Trophoblast cell (in vitro differentiated cells and primary cell): Measurements from ENCODE around the gene THSD4.

Source experiments
- DNase-seq, 2 donors: peaks; one replicate each; pipeline ENCODE4 v3.0.0-alpha.2; 2016
- H2AFZ ChIP-seq: 2 replicates; pipeline ENCODE4 v1.6.1; 2013; ENCODE audit warnings: low read length, moderate library complexity, mild to moderate bottlenecking; ENCODE audit not compliant: insufficient read depth, poor library complexity
- H2AK5ac ChIP-seq: 2 replicates; pipeline ENCODE4 v1.6.1; 2013; ENCODE audit warnings: mild to moderate bottlenecking, low read length
- H2BK120ac ChIP-seq: 2 replicates; pipeline ENCODE4 v1.6.1; 2013; ENCODE audit warnings: low read length, mild to moderate bottlenecking, moderate library complexity; ENCODE audit not compliant: insufficient read depth, poor library complexity
- H2BK12ac ChIP-seq: 2 replicates; pipeline ENCODE4 v1.6.1; 2013; ENCODE audit warnings: mild to moderate bottlenecking, low read length, moderate library complexity
- H2BK5ac ChIP-seq: 2 replicates; pipeline ENCODE4 v1.6.1; 2013; ENCODE audit warnings: low read length, low read depth, moderate library complexity, mild to moderate bottlenecking; ENCODE audit not compliant: poor library complexity
- H3K14ac ChIP-seq: 2 replicates; pipeline ENCODE4 v1.6.1; 2013; ENCODE audit warnings: mild to moderate bottlenecking, low read length
- H3K18ac ChIP-seq: 2 replicates; pipeline ENCODE4 v1.6.1; 2013; ENCODE audit warnings: mild to moderate bottlenecking, low read length
- H3K23ac ChIP-seq: 2 replicates; pipeline ENCODE4 v1.6.1; 2013; ENCODE audit warnings: low read length
- H3K27ac ChIP-seq: 2 replicates; pipeline ENCODE4 v1.5.1; 2013; ENCODE audit warnings: low read depth, mild to moderate bottlenecking, inconsistent platforms, low read length, moderate library complexity
- H3K27me3 ChIP-seq: 2 replicates; pipeline ENCODE4 v1.6.1; 2013; ENCODE audit warnings: inconsistent platforms, mild to moderate bottlenecking, low read length, moderate library complexity; ENCODE audit not compliant: insufficient read depth
- H3K36me3 ChIP-seq, 2 experiments: 1 replicate in 1 of 2; 2 replicates in 1 of 2; pipeline ENCODE4 v1.6.1; 2013; ENCODE audit warnings: low read length in 2 of 2, mild to moderate bottlenecking in 2 of 2, moderate library complexity in 1 of 2; ENCODE audit not compliant: insufficient read depth in 2 of 2, control insufficient read depth in 1 of 2
- H3K4ac ChIP-seq: 2 replicates; pipeline ENCODE4 v1.6.1; 2013; ENCODE audit warnings: low read depth, mild to moderate bottlenecking, low read length, moderate library complexity
- H3K4me1 ChIP-seq, 2 experiments: 1 replicate in 1 of 2; 2 replicates in 1 of 2; pipeline ENCODE4 v1.6.1; 2013; ENCODE audit warnings: low read length in 2 of 2, mild to moderate bottlenecking in 2 of 2, moderate library complexity in 1 of 2; ENCODE audit not compliant: insufficient read depth in 2 of 2, control insufficient read depth in 1 of 2
- H3K4me2 ChIP-seq: 2 replicates; pipeline ENCODE4 v1.6.1; 2013; ENCODE audit warnings: inconsistent platforms, mild to moderate bottlenecking, low read length, moderate library complexity
- H3K4me3 ChIP-seq: 2 replicates; pipeline ENCODE4 v1.5.1; 2013; ENCODE audit warnings: mild to moderate bottlenecking, low read depth, low read length, inconsistent platforms
- H3K79me1 ChIP-seq: one replicate; pipeline ENCODE4 v1.6.1; 2013; ENCODE audit warnings: low read length
- H3K79me2 ChIP-seq: 2 replicates; pipeline ENCODE4 v1.6.1; 2013; ENCODE audit warnings: low read length, mild to moderate bottlenecking; ENCODE audit not compliant: control insufficient read depth, insufficient read depth, poor library complexity
- H3K9ac ChIP-seq: 2 replicates; pipeline ENCODE4 v1.6.1; 2013; ENCODE audit warnings: mild to moderate bottlenecking, low read length
- H3K9me3 ChIP-seq: 2 replicates; pipeline ENCODE4 v1.6.1; 2013; ENCODE audit warnings: low read depth, mild to moderate bottlenecking, control low read depth, inconsistent platforms, low read length; ENCODE audit not compliant: insufficient read depth
- H4K12ac ChIP-seq: 2 replicates; pipeline ENCODE4 v1.6.1; 2013; ENCODE audit warnings: low read depth, mild to moderate bottlenecking, low read length, moderate library complexity
- H4K8ac ChIP-seq: 2 replicates; pipeline ENCODE4 v1.6.1; 2013; ENCODE audit warnings: low read depth, mild to moderate bottlenecking, low read length, moderate library complexity
- H4K91ac ChIP-seq: one replicate; pipeline ENCODE4 v1.6.1; 2013; ENCODE audit warnings: low read depth, mild to moderate bottlenecking, low read length, moderate library complexity
- WGBS: extraction: QIAGEN DNeasy Blood & Tissue Kit; methylation state at CpG from one replicate; pipeline ENCODE4 v1.1.7; 2013; ENCODE audit warnings: missing lambda C conversion rate; ENCODE audit not compliant: insufficient read length, insufficient coverage; ENCODE audit errors: extremely low coverage; 5-methylcytosine and 5-hydroxymethylcytosine counted together

THSD4 gene

DNA sequence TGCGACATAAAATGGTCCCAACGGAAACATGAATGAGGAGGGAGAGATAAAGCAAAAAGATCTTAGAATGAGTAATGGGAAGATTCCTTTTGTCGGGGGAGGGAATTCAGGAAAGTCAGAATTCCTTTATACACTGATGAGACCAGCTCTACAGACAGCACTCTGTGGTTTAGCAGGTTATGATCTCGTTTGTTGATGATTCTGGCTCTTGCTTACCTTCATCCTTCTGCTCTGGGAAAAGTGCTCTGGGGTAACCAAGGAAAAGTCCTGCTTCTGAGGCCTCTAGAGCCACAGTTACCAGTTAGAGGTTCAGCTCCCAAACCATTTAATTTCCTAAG lies 544.4 kb downstream of the THSD4 start:
- no peak overlapping the region for H3K18ac ChIP-seq
- no peaks in the 10 kb centered on the region for H3K9me3 ChIP-seq
- H3K14ac ChIP-seq: no peak overlapping the region
- no peaks in the 10 kb centered on the region for H3K79me2 ChIP-seq
- H2BK12ac ChIP-seq: no peak overlapping the region
- no peak overlapping the region for H2AK5ac ChIP-seq
- no CpG with 5 or more reads among the region's 4 CpGs for WGBS
- no peak overlapping the region for H2BK120ac ChIP-seq
- no peak overlapping the region for H2AFZ ChIP-seq
- no peak overlapping the region for H2BK5ac ChIP-seq
- H3K4me1 ChIP-seq: peaks cover 0 to 2% of the 10 kb centered on the region in 2 experiments
- no peak overlapping the region for H3K23ac ChIP-seq
- H3K79me1 ChIP-seq: no peaks in the 10 kb centered on the region
- no peak overlapping the region for H4K91ac ChIP-seq
- no peak overlapping the region for H3K27ac ChIP-seq
- H4K12ac ChIP-seq: no peak overlapping the region
- H3K36me3 ChIP-seq: no peaks in the 10 kb centered on the region
- H3K4ac ChIP-seq: no peak overlapping the region
- H4K8ac ChIP-seq: no peak overlapping the region
- H3K4me3 ChIP-seq: no peak overlapping the region
- DNase-seq: no peak
- no peak overlapping the region for H3K9ac ChIP-seq
- no peak overlapping the region for H3K4me2 ChIP-seq
- no peaks in the 10 kb centered on the region for H3K27me3 ChIP-seq

DNA sequence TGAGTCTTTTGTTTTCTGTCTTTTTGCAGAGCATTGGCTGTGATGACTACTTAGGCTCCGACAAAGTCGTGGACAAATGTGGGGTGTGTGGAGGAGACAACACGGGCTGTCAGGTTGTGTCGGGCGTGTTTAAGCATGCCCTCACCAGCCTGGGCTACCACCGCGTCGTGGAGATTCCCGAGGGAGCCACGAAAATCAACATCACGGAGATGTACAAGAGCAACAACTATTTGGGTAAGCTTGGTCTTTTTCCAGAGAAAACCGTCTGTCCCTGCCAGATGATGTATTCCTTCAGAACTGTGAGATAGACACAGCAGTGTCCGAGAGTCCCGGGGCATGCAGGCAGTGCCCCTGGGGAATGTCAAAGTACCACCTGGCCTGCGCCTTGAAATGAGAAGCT lies 545.2 kb downstream of the THSD4 start:
- H2AK5ac ChIP-seq: no peak overlapping the region
- no peak overlapping the region for H3K23ac ChIP-seq
- H3K27me3 ChIP-seq: no peaks in the 10 kb centered on the region
- no peak overlapping the region for H3K14ac ChIP-seq
- no peak overlapping the region for H4K8ac ChIP-seq
- no peak overlapping the region for H2BK5ac ChIP-seq
- H3K79me1 ChIP-seq: no peaks in the 10 kb centered on the region
- no peaks in the 10 kb centered on the region for H3K79me2 ChIP-seq
- DNase-seq: no peak
- no peak overlapping the region for H3K4me3 ChIP-seq
- no peak overlapping the region for H3K27ac ChIP-seq
- no peak overlapping the region for H3K4me2 ChIP-seq
- H4K12ac ChIP-seq: no peak overlapping the region
- H3K4ac ChIP-seq: no peak overlapping the region
- whole genome bisulfite sequencing: no CpG with 5 or more reads among the region's 15 CpGs
- no peak overlapping the region for H2BK120ac ChIP-seq
- no peaks in the 10 kb centered on the region for H3K36me3 ChIP-seq
- no peak overlapping the region for H4K91ac ChIP-seq
- no peak overlapping the region for H2AFZ ChIP-seq
- H3K9ac ChIP-seq: no peak overlapping the region
- H3K4me1 ChIP-seq: peaks cover 0 to 2% of the 10 kb centered on the region in 2 experiments
- no peak overlapping the region for H2BK12ac ChIP-seq
- H3K9me3 ChIP-seq: no peaks in the 10 kb centered on the region
- no peak overlapping the region for H3K18ac ChIP-seq

DNA sequence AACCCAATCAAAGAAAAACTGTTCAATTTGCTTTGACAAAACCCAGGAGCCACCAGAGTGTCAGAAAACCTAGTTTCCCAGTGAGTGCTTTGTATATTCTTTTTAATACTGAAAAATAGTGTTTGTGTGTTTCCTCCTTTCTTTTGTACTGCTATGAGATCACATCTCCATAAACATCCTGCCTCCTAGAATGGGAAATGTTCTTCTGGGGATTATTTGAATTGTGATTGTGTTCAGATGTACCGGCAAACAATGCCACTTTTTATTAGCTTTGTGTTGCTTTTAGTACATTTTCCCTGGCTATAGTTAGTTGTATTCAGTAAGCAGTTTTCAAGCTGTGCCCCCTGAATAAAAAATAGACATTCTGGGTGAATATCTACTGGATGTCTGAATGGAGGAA lies 547.0 kb downstream of the THSD4 start:
- WGBS: no CpG with 5 or more reads among the region's 1 CpG
- Histone ChIP-seq H3K27me3 (no peaks in the 10 kb centered on the region), H4K91ac (no peak overlapping the region), H3K79me2 (no peaks in the 10 kb centered on the region), H2AFZ (no peak overlapping the region), H3K9ac (no peak overlapping the region), H3K27ac (no peak overlapping the region), H3K4ac (no peak overlapping the region), H3K4me2 (no peak overlapping the region), H2BK12ac (no peak overlapping the region), H3K18ac (no peak overlapping the region), H2BK5ac (no peak overlapping the region), H3K4me3 (no peak overlapping the region), H2AK5ac (no peak overlapping the region), H3K4me1 (peaks cover 0 to 2% of the 10 kb centered on the region in 2 experiments), H2BK120ac (no peak overlapping the region), H4K12ac (no peak overlapping the region), H4K8ac (no peak overlapping the region), H3K14ac (no peak overlapping the region), H3K36me3 (no peaks in the 10 kb centered on the region), H3K23ac (no peak overlapping the region), H3K79me1 (no peaks in the 10 kb centered on the region), H3K9me3 (no peaks in the 10 kb centered on the region)
- DNase-seq: no peak

DNA sequence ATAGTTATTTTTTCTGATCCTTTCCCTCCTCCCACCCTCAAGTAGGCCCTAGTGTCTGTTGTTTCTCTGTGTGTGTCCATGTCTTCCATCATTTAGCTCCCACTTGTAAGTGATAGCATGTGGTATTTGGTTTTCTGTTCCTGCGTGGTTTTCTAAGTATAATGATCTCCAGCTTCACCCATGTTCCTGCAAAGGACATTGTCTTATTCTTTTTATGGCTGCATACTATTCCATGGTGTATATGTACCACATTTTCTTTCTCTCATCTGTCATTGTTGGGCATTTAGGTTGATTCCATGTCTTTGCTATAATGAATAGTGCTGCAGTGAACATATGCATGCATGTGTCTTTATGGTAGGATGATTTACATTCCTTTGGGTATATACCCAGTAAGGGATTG lies 549.4 kb downstream of the THSD4 start:
- DNase-seq: no peak
- Histone ChIP-seq H2AFZ (no peak overlapping the region), H4K8ac (no peak overlapping the region), H3K79me2 (no peaks in the 10 kb centered on the region), H3K14ac (no peak overlapping the region), H2AK5ac (no peak overlapping the region), H3K23ac (no peak overlapping the region), H3K9ac (no peak overlapping the region), H3K4me3 (no peak overlapping the region), H3K4me1 (peaks cover 0 to 2% of the 10 kb centered on the region in 2 experiments), H2BK120ac (no peak overlapping the region), H2BK12ac (no peak overlapping the region), H3K36me3 (no peaks in the 10 kb centered on the region), H3K27ac (no peak overlapping the region), H3K4ac (no peak overlapping the region), H2BK5ac (no peak overlapping the region), H3K79me1 (no peaks in the 10 kb centered on the region), H3K18ac (no peak overlapping the region), H3K27me3 (no peaks in the 10 kb centered on the region), H4K12ac (no peak overlapping the region), H3K9me3 (no peaks in the 10 kb centered on the region), H4K91ac (no peak overlapping the region), H3K4me2 (no peak overlapping the region)
- WGBS: no CpG with 5 or more reads among the region's 1 CpG
